ENCODE results near the gene CCR4.
"Not testable (repeated sequence)": the region's sequence is repeated elsewhere in the genome, so short reads cannot be mapped to it uniquely, and the experiment has no call there.

Gene CCR4

DNA sequence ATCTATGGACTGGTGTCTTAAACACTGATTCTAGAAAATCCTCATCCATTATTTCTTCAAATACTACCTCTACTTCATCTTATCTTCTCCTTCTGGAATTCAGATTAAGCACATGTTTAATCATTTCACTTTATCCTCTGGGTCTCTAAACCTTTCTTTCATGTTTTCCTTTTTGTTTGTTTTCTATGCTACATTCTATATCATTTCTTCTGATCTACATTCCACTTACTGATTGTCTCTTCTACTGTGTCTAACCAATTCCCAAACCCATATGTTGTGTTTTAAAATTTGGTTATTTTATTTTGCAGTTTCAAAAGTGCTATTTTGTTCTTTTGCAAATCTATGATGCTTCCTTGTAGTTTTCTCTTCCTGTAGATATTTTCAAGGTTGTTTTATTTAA is 31.7 kb downstream of the CCR4 start:
- TF ChIP-seq, protein P1, sequence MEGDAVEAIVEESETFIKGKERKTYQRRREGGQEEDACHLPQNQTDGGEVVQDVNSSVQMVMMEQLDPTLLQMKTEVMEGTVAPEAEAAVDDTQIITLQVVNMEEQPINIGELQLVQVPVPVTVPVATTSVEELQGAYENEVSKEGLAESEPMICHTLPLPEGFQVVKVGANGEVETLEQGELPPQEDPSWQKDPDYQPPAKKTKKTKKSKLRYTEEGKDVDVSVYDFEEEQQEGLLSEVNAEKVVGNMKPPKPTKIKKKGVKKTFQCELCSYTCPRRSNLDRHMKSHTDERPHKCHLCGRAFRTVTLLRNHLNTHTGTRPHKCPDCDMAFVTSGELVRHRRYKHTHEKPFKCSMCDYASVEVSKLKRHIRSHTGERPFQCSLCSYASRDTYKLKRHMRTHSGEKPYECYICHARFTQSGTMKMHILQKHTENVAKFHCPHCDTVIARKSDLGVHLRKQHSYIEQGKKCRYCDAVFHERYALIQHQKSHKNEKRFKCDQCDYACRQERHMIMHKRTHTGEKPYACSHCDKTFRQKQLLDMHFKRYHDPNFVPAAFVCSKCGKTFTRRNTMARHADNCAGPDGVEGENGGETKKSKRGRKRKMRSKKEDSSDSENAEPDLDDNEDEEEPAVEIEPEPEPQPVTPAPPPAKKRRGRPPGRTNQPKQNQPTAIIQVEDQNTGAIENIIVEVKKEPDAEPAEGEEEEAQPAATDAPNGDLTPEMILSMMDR (conservative IDR thresholded peaks at IDR 0.05; ENCODE audit: low read depth): no peak
- ChIA-PET POLR2A (ENCODE audit: low non-redundant PET) (no interaction called here), CTCF (no interaction called here)
- no peak for DNase-seq (ENCODE audit: low spot score)
- no peak overlapping the region for H3K27ac ChIP-seq

DNA sequence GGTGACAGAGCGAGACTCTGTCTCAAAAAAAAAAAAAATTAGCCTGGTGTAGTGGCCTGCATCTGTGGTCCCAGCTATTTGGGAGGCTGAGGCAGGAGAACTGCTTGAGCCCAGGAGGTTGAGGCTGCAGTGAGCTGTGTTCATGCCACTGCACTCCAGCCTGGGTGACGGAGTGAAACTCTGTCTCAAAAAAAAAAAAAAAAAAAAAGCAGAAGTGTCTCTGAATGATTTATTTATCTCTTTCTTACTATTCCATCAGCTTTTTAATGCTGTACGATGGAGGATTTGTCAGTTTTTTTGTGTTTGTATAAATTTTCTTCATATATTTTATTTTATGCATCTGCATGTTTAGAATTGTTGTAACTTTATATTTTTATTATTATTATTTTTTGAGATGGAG is 33.5 kb downstream of the CCR4 start:
- CTCF ChIA-PET: interaction anchor here (0.7 kb wide), 1 partner anchor 260 kb away, joined by 3 read pairs; no protein-coding TSS in a partner anchor
- POLR2A ChIA-PET (ENCODE audit: low non-redundant PET); H3K27ac ChIP-seq; DNase-seq (ENCODE audit: low spot score): not testable (repeated sequence)

DNA sequence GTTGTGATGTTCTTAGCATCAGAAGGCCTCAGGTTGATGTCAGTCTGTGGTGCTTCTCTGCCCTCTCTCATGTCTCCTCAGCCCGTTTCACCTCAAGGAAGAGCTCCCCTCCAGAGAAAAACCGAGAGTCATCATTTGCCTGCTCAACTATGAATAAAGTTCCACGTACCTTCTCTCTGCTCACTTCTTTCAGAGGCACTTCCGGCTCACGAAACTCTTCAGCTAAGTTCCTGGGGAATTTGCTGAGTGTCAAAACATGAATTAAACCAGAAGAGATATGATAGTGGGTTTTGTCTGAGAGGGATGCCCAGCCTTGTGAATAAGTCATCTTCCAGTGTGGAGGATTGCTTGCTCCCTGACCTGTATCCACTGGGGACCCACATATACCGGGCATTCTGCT is 37.7 kb downstream of the CCR4 start:
- no peak overlapping the region for H3K27ac ChIP-seq
- TF ChIP-seq, protein P1 (conservative IDR thresholded peaks at IDR 0.05; ENCODE audit: low read depth): no peak
- ChIA-PET POLR2A (ENCODE audit: low non-redundant PET) (no interaction called here), CTCF (no interaction called here)
- no peak for DNase-seq (ENCODE audit: low spot score)

DNA sequence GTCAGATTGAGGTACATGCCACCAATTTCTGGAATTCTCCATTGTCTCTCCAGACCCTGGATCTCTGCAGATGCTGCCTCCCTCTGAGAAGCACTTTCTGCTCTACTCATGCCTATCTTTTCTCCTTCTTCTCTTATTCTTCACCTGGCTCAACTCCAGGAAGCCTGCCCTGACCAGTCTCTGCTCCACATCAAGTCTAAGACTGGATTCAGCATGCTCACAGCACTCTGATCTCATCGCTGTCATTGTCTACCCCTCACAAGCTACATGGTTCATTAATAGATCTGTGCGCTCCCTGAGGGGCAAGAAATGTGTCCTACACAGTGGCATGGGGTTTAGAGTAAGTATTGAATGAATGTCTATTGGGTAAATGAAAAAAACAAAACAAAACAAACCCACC is 38.7 kb downstream of the CCR4 start:
- H3K27ac ChIP-seq: no peak overlapping the region
- POLR2A ChIA-PET (ENCODE audit: low non-redundant PET): no interaction called here
- no peak for DNase-seq (ENCODE audit: low spot score)
- CTCF ChIA-PET: no interaction called here
- TF ChIP-seq, protein P1 (conservative IDR thresholded peaks at IDR 0.05; ENCODE audit: low read depth): no peak

DNA sequence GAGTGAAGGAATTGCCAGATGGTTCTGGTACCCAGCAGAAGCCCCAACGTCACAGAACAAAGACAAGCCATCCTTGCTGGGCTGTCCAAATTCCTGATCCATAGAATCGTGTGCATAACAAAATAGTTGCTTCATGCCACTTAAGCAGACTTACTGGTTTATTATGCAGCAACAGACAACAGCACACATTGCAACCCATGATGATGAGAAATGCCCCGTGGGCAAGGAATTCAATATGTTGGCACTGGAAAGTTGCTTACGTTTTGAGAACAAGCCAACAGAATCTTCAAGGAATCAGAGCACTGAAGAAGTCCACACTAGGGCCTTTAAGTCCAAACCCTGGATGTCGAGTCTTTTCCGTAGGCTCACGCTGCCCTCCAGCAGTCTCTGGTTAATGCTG is 40.3 kb downstream of the CCR4 start:
- POLR2A ChIA-PET (ENCODE audit: low non-redundant PET): no interaction called here
- TF ChIP-seq, protein P1 (conservative IDR thresholded peaks at IDR 0.05; ENCODE audit: low read depth): no peak
- no peak for DNase-seq (ENCODE audit: low spot score)
- no peak overlapping the region for H3K27ac ChIP-seq
- CTCF ChIA-PET: no interaction called here

DNA sequence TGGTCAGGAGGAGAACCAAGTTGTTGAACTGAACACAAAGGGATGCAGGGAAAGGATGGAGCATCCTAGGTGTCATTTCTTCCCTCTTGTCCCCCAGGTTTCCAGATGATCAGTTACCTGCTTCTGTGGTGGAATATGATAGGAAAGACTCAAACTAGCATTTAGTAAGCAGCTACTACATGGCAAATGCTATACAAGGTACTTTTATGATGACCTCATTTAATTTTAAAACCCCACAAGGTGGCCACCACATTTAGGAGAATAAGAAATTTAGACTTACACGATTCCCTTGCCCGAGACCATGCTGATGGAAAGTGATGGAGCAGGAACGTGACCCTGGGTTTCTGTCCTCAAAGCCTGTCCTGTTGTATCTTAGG is 40.9 kb downstream of the CCR4 start:
- POLR2A ChIA-PET (ENCODE audit: low non-redundant PET): no interaction called here
- TF ChIP-seq, protein P1 (conservative IDR thresholded peaks at IDR 0.05; ENCODE audit: low read depth): no peak
- H3K27ac ChIP-seq: no peak overlapping the region
- DNase-seq (ENCODE audit: low spot score): no peak
- CTCF ChIA-PET: no interaction called here

DNA sequence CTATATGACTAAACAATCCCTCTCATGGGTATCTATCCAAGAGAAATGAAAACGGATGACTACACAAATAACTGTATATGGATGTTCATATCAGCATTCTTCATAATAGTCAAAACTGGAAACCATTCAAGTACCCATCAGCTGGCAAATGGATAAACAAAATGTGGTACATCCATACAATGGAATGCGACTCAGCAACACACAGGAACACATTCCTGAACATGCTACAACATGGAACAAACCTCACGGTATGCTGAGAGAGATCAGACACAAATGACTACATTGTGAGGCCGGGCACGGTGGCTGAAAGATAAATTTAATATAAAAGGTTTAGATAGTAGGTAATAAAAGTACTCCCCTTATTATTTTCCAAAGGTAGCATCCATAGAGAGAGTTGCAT is 42.6 kb downstream of the CCR4 start:
- DNase-seq (ENCODE audit: low spot score): peak; percentile 32
- ChIA-PET CTCF (no interaction called here), POLR2A (ENCODE audit: low non-redundant PET) (no interaction called here)
- H3K27ac ChIP-seq: no peak overlapping the region
- TF ChIP-seq, protein P1 (conservative IDR thresholded peaks at IDR 0.05; ENCODE audit: low read depth): no peak

Data from RWPE1 (cell line).